HK-2 (cell line): ENCODE results near the gene STEEP1.

Experiments used
- DNase-seq: peaks from one replicate; pipeline ENCODE4 v3.0.0-alpha.2; 2018; ENCODE audit not compliant: unreplicated experiment

Gene STEEP1

DNA sequence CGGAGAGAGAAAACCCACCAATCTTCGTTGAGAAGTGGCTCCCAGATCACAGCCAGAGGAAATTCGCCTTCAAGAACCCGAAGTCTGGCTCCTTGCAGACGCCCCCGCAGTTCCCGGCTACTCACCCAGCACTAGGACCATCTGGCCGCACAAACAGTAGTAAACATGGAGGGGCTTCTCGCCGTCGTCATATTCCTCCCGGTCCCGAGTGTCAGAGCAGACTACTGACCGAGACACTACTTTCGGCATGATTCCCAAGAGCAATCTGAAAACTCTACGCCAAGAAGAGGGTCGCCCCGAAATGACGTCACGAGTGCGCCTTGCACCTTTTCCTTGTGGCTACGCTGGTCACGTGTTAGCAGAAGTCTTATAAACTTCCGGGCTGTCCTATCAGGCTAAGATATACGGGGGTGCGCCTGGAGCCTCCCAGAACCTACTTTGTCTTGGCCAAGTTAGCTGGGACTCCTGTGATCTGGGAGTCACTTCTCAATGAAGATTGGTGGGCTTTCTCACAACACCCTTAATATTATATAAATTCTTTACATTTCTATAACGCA, at the start of gene STEEP1:
TSS of gene STEEP1 (minus strand) at position 303 of the 557 bp plus-strand sequence. CDS start at position 249, 54 bp downstream.
- DNase-seq = peak; percentile 80

DNA sequence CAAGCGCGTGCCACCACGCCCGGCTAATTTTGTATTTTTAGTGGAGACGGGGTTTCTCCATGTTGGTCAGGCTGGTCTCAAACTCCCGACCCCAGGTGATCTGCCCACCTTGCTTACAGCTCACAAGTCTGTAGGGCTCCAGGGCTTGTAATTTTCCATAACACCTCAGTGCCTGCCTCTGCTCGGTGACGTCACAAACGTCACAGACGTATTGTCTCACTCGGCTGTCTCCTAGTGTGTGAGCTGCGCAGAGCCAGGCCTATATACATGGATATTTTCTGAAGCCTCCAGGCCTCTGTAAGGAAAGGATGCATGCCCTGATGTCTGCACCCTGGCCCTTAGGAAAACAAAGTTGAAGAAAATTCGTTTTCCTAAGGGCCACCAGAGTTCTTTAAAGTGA, 49.6 kb upstream of the STEEP1 start:
- DNase-seq = no peak

DNA sequence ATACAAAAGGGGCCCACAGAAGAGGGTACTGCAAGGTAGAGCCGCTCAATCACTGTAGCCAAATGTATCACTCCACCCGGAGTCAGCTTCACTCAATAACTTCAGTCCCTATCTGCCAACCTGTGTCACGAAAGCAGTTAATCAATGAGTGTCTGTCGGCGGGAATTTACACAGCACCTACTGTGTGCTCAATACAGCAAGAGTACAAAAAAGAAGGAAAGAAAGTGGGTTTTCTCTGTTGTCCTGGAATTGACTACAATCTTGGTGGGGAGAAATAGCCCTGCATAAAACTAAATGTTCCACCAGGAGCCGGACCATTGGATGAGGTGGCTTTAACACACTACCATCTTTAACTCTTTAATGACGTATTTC, 41.8 kb upstream of the STEEP1 start:
- no peak for DNase-seq

DNA sequence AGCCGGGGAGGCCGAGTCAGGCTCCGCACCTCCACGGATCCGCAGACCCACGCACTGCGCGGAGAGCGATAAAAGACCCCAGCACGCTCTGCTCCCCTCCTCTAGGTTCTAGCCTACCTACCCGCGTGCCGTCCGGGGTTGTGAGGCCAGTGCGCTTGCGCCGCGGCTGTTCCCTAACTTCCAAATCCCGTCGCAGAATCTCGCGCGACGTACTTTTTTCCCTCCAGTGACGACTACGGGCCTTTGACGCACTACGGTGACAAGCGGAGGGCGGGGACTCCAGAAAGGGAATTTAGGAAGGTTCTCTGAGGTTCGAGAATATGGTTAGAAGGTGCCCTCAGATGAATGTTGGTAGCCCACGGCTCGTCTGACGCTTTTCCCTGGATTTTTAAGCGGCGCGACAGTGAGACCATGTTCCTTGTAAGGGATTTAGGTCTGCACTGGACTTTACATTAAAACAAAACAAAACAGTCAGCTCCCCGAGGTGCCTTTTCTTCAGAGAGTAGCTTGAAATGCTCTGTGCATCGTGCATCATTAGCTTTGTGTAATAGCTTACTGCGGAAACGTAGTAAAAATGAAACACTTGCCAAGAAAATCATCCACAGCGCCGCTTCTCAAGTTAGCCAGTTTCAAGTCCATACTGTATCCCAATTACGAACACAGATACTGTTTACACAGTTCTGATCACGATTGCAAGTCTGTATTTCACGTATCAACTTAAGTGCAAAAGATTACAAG, 41.2 kb upstream of the STEEP1 start, which contains the start of gene NKRF:
TSS of gene NKRF (minus strand) at position 145 of the 738 bp plus-strand sequence.
- peak; percentile 87 for DNase-seq

- peak; percentile 36 for DNase-seq
These were observed 40.5 kb upstream of the STEEP1 start for GRCh38 chrX:119605464-119606279.

DNA sequence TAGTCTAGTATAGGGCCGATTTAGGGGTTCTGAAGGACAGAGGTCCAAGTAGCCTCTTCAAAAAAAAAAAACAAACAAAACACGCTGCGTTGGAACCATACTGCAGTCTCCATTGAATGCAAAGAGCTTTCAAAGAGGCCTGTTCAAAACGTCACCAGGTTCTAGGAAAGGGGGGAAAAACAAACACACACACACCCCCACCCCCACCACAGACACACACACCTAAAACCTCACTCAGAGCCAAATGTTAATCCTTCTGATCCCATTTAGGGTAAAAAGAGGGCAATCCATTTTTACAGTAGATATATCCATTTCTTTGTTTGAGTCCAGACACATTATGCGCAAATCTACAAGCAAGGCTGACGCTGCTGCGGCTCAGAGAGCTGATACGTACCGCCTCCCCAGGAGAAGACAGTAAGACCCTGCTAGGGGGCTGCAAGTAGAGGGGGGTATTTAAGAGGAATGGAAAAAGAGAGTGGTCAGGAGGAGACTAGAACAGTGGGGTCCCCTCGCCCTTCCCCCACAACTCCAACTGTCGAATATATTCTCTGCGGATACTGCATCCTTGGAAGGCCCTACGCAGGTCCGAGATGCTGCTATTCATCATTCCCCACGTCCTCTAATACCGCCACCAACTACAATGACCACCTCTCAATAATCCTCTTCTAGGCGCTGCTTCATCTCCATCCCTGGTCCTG, 39.7 kb upstream of the STEEP1 start:
- DNase-seq = no peak

DNA sequence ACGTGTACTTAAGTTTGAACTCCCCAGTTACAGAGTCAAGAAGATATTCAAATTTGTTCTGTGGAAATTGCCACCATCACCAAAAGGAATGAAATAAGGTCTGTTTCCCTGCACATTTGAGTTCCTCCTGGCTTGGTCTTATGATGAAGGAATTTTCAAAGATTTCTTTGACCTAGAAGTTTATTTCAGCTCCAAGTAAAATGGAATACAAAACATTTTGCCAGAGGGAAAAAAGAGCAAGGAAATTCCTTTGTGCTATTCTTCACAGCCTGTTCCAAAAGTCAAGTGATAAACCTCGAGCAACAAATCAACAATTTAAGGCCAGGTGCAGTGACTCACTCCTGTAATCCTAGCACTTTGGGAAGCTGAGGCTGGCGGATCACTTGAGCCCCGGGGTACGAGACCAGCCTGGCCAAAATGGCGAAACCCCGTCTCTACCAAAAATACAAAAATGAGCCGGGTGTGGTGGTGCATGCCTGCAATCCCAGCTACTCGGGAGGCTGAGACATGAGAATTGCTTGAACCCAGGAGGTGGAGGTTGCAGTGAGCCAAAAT, 37.6 kb upstream of the STEEP1 start:
- no peak for DNase-seq

GRCh38 chrX:119589810-119590209, 24.6 kb upstream of the STEEP1 start:
- DNase-seq = no peak

DNA sequence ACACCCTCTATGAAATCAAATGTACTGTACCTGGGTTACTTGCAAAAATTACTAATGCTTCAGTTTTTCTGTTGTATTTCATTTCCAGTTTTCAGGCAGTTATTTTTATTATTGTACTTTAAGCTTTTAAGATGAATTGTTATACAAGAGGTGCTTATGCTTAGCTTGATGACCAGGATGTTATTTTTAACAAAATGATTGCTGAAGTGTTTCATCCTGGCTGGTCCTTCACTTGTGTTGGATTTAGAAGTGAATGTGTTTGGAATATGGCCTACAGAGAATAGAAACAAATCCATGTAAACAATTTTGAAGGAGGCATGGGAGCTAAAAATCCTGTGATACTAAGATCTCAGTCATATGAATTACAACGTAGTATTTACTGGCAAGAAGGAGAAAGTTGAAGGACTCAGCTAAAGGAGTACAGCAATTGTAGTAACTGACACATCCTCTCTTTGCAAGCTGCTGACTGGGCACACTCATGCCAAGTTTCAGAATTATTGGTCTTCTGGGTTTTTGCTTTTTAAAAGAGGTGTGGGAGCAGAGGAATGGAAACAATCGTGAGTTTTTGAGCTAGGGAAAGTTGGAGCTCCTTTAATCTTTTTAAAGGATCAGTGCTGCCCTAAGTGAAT, 18.3 kb upstream of the STEEP1 start:
- no peak for DNase-seq

GRCh38 chrX:119579414-119579813, 14.2 kb upstream of the STEEP1 start:
- DNase-seq = no peak

DNA sequence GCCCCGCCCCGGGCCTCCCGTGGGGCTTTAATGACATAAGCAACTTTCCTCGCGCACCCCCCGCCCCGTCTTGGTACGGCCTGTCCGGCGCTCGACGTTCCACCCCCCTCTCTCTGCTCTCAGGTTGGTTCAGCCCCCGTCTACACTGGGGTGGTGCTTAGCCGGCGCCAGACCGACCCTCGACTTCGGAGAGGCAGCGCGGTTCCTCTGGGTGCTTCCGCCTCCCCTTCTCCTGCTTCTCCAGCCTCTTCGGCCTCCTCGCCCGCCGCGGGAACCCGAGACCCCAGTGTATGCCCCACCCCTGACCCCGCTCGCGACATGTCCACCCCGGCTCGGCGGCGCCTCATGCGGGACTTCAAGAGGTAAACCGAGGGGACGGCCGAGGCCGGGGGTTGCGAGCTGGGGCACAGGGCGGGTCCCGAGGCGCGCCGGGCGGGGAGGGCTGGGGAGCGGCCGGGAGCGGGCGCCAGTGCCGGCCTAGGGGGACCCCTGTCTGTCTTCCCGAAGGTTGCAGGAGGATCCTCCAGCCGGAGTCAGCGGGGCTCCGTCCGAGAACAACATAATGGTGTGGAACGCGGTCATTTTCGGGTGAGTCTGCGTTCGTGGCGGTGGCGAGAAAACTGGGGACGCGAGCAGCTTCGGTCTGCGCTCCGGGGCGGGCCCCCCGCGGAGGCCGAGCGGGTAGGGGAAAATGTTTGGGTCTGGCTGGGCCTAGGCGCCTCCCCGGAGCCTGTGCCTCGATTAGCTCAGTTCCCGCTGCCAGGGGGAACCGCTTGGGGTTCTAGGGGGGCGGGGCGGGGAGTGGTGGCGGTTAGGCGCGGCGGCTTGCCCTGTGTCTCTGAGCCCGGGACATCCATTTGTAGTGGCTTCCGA, 9.4 kb upstream of the STEEP1 start, which contains the start of gene UBE2A:
TSS of gene UBE2A (plus strand) at position 170 of the 873 bp plus-strand sequence. CDS start at position 319, 149 bp downstream.
- peak; percentile 91 for DNase-seq

GRCh38 chrX:119573840-119574393, 8.7 kb upstream of the STEEP1 start:
- peak; percentile 27 for DNase-seq

- no peak for DNase-seq
These were observed 8.0 kb upstream of the STEEP1 start for GRCh38 chrX:119573222-119573621.

DNA sequence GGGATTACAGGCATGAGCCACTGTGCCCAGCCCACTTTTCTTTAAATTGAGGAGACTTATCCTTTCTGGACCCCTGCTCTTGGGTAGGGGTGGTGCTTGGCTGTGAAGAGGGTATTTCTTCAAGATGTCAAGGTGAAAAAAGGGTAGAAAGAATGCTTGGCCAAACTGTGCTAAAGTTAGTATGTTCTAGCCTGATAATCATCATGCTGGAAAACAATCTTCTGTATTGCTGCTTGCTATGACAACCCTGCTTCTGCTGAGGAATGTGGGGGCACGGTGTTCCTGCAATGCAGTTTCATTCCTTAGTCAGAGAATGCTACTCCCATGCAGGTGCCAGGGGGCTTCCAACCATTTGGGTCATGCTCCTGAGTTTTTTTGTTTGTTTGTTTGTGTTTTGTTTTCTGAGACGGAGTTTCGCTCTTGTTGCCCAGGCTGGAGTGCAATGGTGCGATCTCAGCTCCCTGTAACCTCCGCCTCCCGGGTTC, 5.2 kb upstream of the STEEP1 start:
- DNase-seq = no peak

- DNase-seq = no peak
These were observed 12.7 kb downstream of the STEEP1 start for GRCh38 chrX:119552508-119552907.

GRCh38 chrX:119549327-119550016, 15.7 kb downstream of the STEEP1 start:
- no peak for DNase-seq

- peak; percentile 53 for DNase-seq
These were observed 24.0 kb downstream of the STEEP1 start for GRCh38 chrX:119541188-119541587.

DNA sequence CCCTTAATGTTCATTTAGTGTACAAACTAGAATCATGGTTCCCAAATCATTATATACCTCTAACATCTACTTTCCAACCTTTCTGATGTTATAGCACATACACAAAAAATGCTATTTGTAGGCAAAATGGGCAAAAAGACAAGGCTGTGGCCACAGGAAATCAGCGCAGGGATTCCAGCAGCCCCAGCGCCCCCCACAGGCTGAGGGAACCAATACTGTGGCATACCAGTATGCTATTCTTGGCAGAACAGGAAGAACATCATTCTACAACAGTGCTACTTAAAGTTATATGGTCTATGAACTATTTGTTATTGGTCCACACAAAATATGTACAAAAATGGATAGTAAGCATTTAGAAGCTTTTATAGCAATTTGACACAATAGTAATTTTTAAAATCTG, 25.3 kb downstream of the STEEP1 start:
- DNase-seq = no peak

GRCh38 chrX:119537487-119537886, 27.7 kb downstream of the STEEP1 start:
- peak; percentile 27 for DNase-seq
